ENCODE measurements around the gene ADAMTSL1. TPM values are rescaled to one million over a fixed set of nuclear protein-coding genes. Genes with fewer than 3 reads are reported as not detected.
A peak's percentile ranks its signal among the peaks of the same experiment; 100 is the strongest.

ADAMTSL1 gene
- not detected for total RNA-seq

- Mint-ChIP-seq H3K4me3 (no peak within 1 kb of the TSS), H3K36me3 (no peaks in the 10 kb centered on the region), H3K9me3 (no peaks in the 10 kb centered on the region), H3K27me3 (peaks cover 8% of the 10 kb centered on the region), H3K4me1 (no peaks in the 10 kb centered on the region), H3K27ac (no peak within 1 kb of the TSS)
- POLR2A ChIA-PET = no interaction called here
- ATAC-seq (ENCODE audit: low read depth) (no peak), DNase-seq (no peak)
Observed at GRCh38 chr9:18473652-18474279, at the start of gene ADAMTSL1. Gene ADAMTSL1, plus strand, starts transcription at chr9:18474153. Its CDS starts 80 bp downstream, at chr9:18474233.

- no peak overlapping the region for H3K27ac Mint-ChIP-seq
Observed at GRCh38 chr9:18427691-18428090, 46.3 kb upstream of the ADAMTSL1 start.

GRCh38 chr9:18428661-18429060, 45.3 kb upstream of the ADAMTSL1 start:
- H3K27me3 Mint-ChIP-seq = no peaks in the 10 kb centered on the region
- H3K9me3 Mint-ChIP-seq = no peaks in the 10 kb centered on the region
- POLR2A ChIA-PET = no interaction called here
- no peak overlapping the region for H3K27ac Mint-ChIP-seq
- ATAC-seq (ENCODE audit: low read depth) (no peak), DNase-seq (no peak)
- H3K36me3 Mint-ChIP-seq = no peaks in the 10 kb centered on the region
- no peaks in the 10 kb centered on the region for H3K4me1 Mint-ChIP-seq
- H3K4me3 Mint-ChIP-seq = no peak overlapping the region

More at GRCh38 chr9:18427691-18428090, 46.3 kb upstream of the ADAMTSL1 start:
- DNase-seq (no peak), ATAC-seq (ENCODE audit: low read depth) (no peak)
- no peaks in the 10 kb centered on the region for H3K9me3 Mint-ChIP-seq
- no peaks in the 10 kb centered on the region for H3K27me3 Mint-ChIP-seq
- H3K36me3 Mint-ChIP-seq = no peaks in the 10 kb centered on the region
- H3K4me3 Mint-ChIP-seq = no peak overlapping the region
- POLR2A ChIA-PET = no interaction called here
- no peaks in the 10 kb centered on the region for H3K4me1 Mint-ChIP-seq

GRCh38 chr9:18429070-18429469, 44.9 kb upstream of the ADAMTSL1 start:
- DNase-seq = no peak
- ATAC-seq (ENCODE audit: low read depth) = no peak
- POLR2A ChIA-PET = no interaction called here
- H3K27ac Mint-ChIP-seq = no peak overlapping the region
- no peak overlapping the region for H3K4me3 Mint-ChIP-seq
- H3K27me3 Mint-ChIP-seq = no peaks in the 10 kb centered on the region
- no peaks in the 10 kb centered on the region for H3K9me3 Mint-ChIP-seq
- no peaks in the 10 kb centered on the region for H3K4me1 Mint-ChIP-seq
- no peaks in the 10 kb centered on the region for H3K36me3 Mint-ChIP-seq

GRCh38 chr9:18433620-18434019, 40.3 kb upstream of the ADAMTSL1 start:
- POLR2A ChIA-PET = no interaction called here
- H3K4me3 Mint-ChIP-seq = no peak overlapping the region
- no peak overlapping the region for H3K27ac Mint-ChIP-seq
- DNase-seq (no peak), ATAC-seq (ENCODE audit: low read depth) (no peak)
- no peaks in the 10 kb centered on the region for H3K4me1 Mint-ChIP-seq
- no peaks in the 10 kb centered on the region for H3K9me3 Mint-ChIP-seq
- H3K36me3 Mint-ChIP-seq = no peaks in the 10 kb centered on the region
- peaks cover 9% of the 10 kb centered on the region for H3K27me3 Mint-ChIP-seq

GRCh38 chr9:18437315-18438201, 36.4 kb upstream of the ADAMTSL1 start:
- POLR2A ChIA-PET = no interaction called here
- no peak for DNase-seq
- H3K4me3 Mint-ChIP-seq = no peak overlapping the region
- no peak overlapping the region for H3K27ac Mint-ChIP-seq
- H3K36me3 Mint-ChIP-seq = no peaks in the 10 kb centered on the region
- peaks cover 3% of the 10 kb centered on the region for H3K4me1 Mint-ChIP-seq
- no peaks in the 10 kb centered on the region for H3K9me3 Mint-ChIP-seq
- peaks cover 15% of the 10 kb centered on the region for H3K27me3 Mint-ChIP-seq
- ATAC-seq (ENCODE audit: low read depth) = no peak

GRCh38 chr9:18438300-18438925, 35.5 kb upstream of the ADAMTSL1 start:
- no peaks in the 10 kb centered on the region for H3K36me3 Mint-ChIP-seq
- H3K9me3 Mint-ChIP-seq = no peaks in the 10 kb centered on the region
- DNase-seq = no peak
- H3K4me3 Mint-ChIP-seq = no peak overlapping the region
- no peak overlapping the region for H3K27ac Mint-ChIP-seq
- POLR2A ChIA-PET = no interaction called here
- ATAC-seq (ENCODE audit: low read depth) = no peak
- H3K4me1 Mint-ChIP-seq = peaks cover 3% of the 10 kb centered on the region
- peaks cover 15% of the 10 kb centered on the region for H3K27me3 Mint-ChIP-seq

GRCh38 chr9:18438951-18439350, 35.0 kb upstream of the ADAMTSL1 start:
- Mint-ChIP-seq H3K4me3 (no peak overlapping the region), H3K9me3 (no peaks in the 10 kb centered on the region), H3K27me3 (peaks cover 15% of the 10 kb centered on the region), H3K36me3 (no peaks in the 10 kb centered on the region), H3K4me1 (peaks cover 3% of the 10 kb centered on the region), H3K27ac (no peak overlapping the region)
- POLR2A ChIA-PET = no interaction called here
- ATAC-seq (ENCODE audit: low read depth) = no peak
- DNase-seq = no peak

GRCh38 chr9:18441261-18441660, 32.7 kb upstream of the ADAMTSL1 start:
- Mint-ChIP-seq H3K36me3 (no peaks in the 10 kb centered on the region), H3K27ac (no peak overlapping the region), H3K4me1 (peaks cover 3% of the 10 kb centered on the region), H3K4me3 (no peak overlapping the region), H3K9me3 (no peaks in the 10 kb centered on the region), H3K27me3 (peaks cover 15% of the 10 kb centered on the region)
- ATAC-seq (ENCODE audit: low read depth) (no peak), DNase-seq (no peak)
- POLR2A ChIA-PET = no interaction called here

GRCh38 chr9:18442629-18443491, 31.1 kb upstream of the ADAMTSL1 start:
- DNase-seq (peak; percentile 45), ATAC-seq (ENCODE audit: low read depth) (peak; percentile 82)
- no peaks in the 10 kb centered on the region for H3K36me3 Mint-ChIP-seq
- H3K27ac Mint-ChIP-seq = no peak overlapping the region
- peaks cover 3% of the 10 kb centered on the region for H3K4me1 Mint-ChIP-seq
- POLR2A ChIA-PET = no interaction called here
- peaks cover 16% of the 10 kb centered on the region for H3K27me3 Mint-ChIP-seq
- no peak overlapping the region for H3K4me3 Mint-ChIP-seq
- no peaks in the 10 kb centered on the region for H3K9me3 Mint-ChIP-seq

GRCh38 chr9:18447131-18447530, 26.8 kb upstream of the ADAMTSL1 start:
- POLR2A ChIA-PET = no interaction called here
- no peak overlapping the region for H3K27ac Mint-ChIP-seq

GRCh38 chr9:18447541-18447940, 26.4 kb upstream of the ADAMTSL1 start:
- POLR2A ChIA-PET = no interaction called here
- ATAC-seq (ENCODE audit: low read depth) = no peak
- no peak for DNase-seq
- H3K27me3 Mint-ChIP-seq = peaks cover 3% of the 10 kb centered on the region
- H3K4me3 Mint-ChIP-seq = no peak overlapping the region
- H3K4me1 Mint-ChIP-seq = no peaks in the 10 kb centered on the region
- no peaks in the 10 kb centered on the region for H3K9me3 Mint-ChIP-seq
- H3K27ac Mint-ChIP-seq = no peak overlapping the region
- no peaks in the 10 kb centered on the region for H3K36me3 Mint-ChIP-seq

More at GRCh38 chr9:18447131-18447530, 26.8 kb upstream of the ADAMTSL1 start:
- no peaks in the 10 kb centered on the region for H3K36me3 Mint-ChIP-seq
- no peaks in the 10 kb centered on the region for H3K4me1 Mint-ChIP-seq
- peaks cover 3% of the 10 kb centered on the region for H3K27me3 Mint-ChIP-seq
- H3K4me3 Mint-ChIP-seq = no peak overlapping the region
- ATAC-seq (ENCODE audit: low read depth) (no peak), DNase-seq (no peak)
- H3K9me3 Mint-ChIP-seq = no peaks in the 10 kb centered on the region

- POLR2A ChIA-PET = no interaction called here
- no peak overlapping the region for H3K27ac Mint-ChIP-seq
Observed at GRCh38 chr9:18448101-18448500, 25.9 kb upstream of the ADAMTSL1 start.

More at GRCh38 chr9:18448101-18448500, 25.9 kb upstream of the ADAMTSL1 start:
- no peak overlapping the region for H3K4me3 Mint-ChIP-seq
- H3K9me3 Mint-ChIP-seq = no peaks in the 10 kb centered on the region
- ATAC-seq (ENCODE audit: low read depth) (no peak), DNase-seq (no peak)
- H3K27me3 Mint-ChIP-seq = peaks cover 3% of the 10 kb centered on the region
- H3K36me3 Mint-ChIP-seq = no peaks in the 10 kb centered on the region
- H3K4me1 Mint-ChIP-seq = no peaks in the 10 kb centered on the region

Data from activated naive CD8-positive, alpha-beta T cell treated with anti-CD3 and anti-CD28 coated beads, Interleukin-2, amount 10 ng/mL, durations not matched to agents 7 days and 5 days (primary cell).